Esophagus muscularis mucosa (tissue), 4 donors: Measurements from ENCODE around the gene SV2C. TPM values are rescaled to one million over a fixed set of nuclear protein-coding genes. Genes with fewer than 3 reads are reported as not detected.

Source experiments
- DNase-seq: peaks from one replicate; pipeline ENCODE4 v3.0.0-alpha.2; 2017; ENCODE audit errors: extremely low spot score
- H3K27ac ChIP-seq, 4 donors: fragments of 200-600 bp; sonication (generic); replicated peaks in 1 of 4; 1 replicate in 3 of 4; 2 replicates in 1 of 4; pipeline ENCODE4 v1.5.1; 2016 to 2019; ENCODE audit warnings: mild to moderate bottlenecking in 1 of 4
- H3K27me3 ChIP-seq, 4 donors: fragments of 200-600 bp; sonication (generic); one replicate each; pipeline versions ENCODE4 v1.5.1 to v1.6.0; 2016 to 2019
- H3K36me3 ChIP-seq, 4 donors: fragments of 200-600 bp; sonication (generic); one replicate each; pipeline ENCODE4 v1.5.1; 2016 to 2019
- H3K4me1 ChIP-seq, 4 donors: fragments of 200-600 bp; sonication (generic); one replicate each; pipeline ENCODE4 v1.5.1; 2016 to 2019
- H3K4me3 ChIP-seq, 4 donors: fragments of 200-600 bp; sonication (generic); 1 replicate in 2 of 4; 2 replicates in 2 of 4; pipeline ENCODE4 v1.5.1; 2016 to 2019; ENCODE audit warnings: mild to moderate bottlenecking in 4 of 4, moderate library complexity in 1 of 4
- H3K9me3 ChIP-seq, 4 donors: fragments of 200-600 bp; sonication (generic); 1 replicate in 3 of 4; 2 replicates in 1 of 4; pipeline ENCODE4 v1.5.1; 2016 to 2019
- EP300 ChIP-seq: sonication (generic); formaldehyde crosslinking; IDR thresholded peaks from one replicate; pipeline ENCODE4 v1.6.1; 2017; ENCODE audit warnings: antibody characterized with exemption
- POLR2A ChIP-seq: fragments of 450-650 bp; IDR thresholded peaks from one replicate; pipeline ENCODE4 v1.6.1; 2017; ENCODE audit warnings: antibody characterized with exemption, moderate library complexity, mild to moderate bottlenecking, low read depth
- POLR2AphosphoS5 ChIP-seq, 2 donors: sonication (generic); formaldehyde crosslinking; IDR thresholded peaks; one replicate each; pipeline ENCODE4 v1.6.1; 2017; ENCODE audit warnings: antibody characterized with exemption in 2 of 2
- WGBS: methylation state at CpG from one replicate; pipeline ENCODE4 v1.1.5; 2018; 5-methylcytosine and 5-hydroxymethylcytosine counted together
- intact Hi-C: fragments of 100-400 bp; cut with DNase I; formaldehyde crosslinking; loops from one replicate; pipeline ENCODE4 v1.15.1; 2023
- total RNA-seq, 4 donors: library from RNA; depleted of rRNA; stranded (reverse); fragments of >200 nt; gene quantifications; one replicate each; pipeline versions ENCODE4 v1.1.0 to v1.2.1, GENCODE V29; 2016
- TF ChIP-seq, protein P1 (sequence below), 3 experiments: fragments of 200-600 bp in 2 of 3; fragments of 450-650 bp in 1 of 3; sonication (generic) in 2 of 3; IDR thresholded peaks; one replicate each; pipeline ENCODE4 v1.5.1; 2017 to 2019; ENCODE audit warnings: antibody characterized with exemption in 3 of 3, mild to moderate bottlenecking in 2 of 3, moderate library complexity in 1 of 3

The SV2C gene
- total RNA-seq, 4 donors from 2014 or later = 0.23 to 0.99 (median 0.47) TPM

DNA sequence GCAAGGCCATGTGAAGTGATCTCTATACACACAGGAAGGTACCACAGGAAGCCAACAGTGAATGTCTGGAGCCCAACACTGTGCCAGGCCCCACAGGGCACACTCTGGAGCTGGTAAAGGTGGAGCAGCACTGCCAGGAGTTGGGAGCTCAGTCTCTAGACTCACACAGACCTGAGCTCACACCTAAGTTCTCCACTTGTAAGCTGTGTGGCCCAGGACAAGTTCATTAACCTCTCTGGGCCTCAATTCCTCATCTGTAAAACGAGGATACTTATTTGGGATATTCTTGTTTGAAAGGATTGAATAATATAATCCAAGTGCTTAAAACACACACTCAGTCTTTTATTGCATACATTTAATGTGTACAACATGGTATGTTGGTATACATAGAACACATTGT is 259.3 kb downstream of the SV2C start:
- TF ChIP-seq, protein P1, sequence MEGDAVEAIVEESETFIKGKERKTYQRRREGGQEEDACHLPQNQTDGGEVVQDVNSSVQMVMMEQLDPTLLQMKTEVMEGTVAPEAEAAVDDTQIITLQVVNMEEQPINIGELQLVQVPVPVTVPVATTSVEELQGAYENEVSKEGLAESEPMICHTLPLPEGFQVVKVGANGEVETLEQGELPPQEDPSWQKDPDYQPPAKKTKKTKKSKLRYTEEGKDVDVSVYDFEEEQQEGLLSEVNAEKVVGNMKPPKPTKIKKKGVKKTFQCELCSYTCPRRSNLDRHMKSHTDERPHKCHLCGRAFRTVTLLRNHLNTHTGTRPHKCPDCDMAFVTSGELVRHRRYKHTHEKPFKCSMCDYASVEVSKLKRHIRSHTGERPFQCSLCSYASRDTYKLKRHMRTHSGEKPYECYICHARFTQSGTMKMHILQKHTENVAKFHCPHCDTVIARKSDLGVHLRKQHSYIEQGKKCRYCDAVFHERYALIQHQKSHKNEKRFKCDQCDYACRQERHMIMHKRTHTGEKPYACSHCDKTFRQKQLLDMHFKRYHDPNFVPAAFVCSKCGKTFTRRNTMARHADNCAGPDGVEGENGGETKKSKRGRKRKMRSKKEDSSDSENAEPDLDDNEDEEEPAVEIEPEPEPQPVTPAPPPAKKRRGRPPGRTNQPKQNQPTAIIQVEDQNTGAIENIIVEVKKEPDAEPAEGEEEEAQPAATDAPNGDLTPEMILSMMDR (IDR thresholded peaks at IDR 0.05) = no peak
- TF ChIP-seq EP300 = no peak
- no peak for TF ChIP-seq POLR2AphosphoS5 (IDR thresholded peaks at IDR 0.05)
- no peak for TF ChIP-seq POLR2A
- intact Hi-C loops = no loop called here
- 75% methylated on average over 1 of the region's 1 CpG for WGBS
- Histone ChIP-seq H3K36me3 (no peaks in the 10 kb centered on the region), H3K27ac (no peak overlapping the region), H3K4me3 (no peak overlapping the region), H3K27me3 (no peaks in the 10 kb centered on the region), H3K9me3 (no peaks in the 10 kb centered on the region), H3K4me1 (peaks cover 0 to 6% (median 1%) of the 10 kb centered on the region in 4 donors)
- DNase-seq = no peak

DNA sequence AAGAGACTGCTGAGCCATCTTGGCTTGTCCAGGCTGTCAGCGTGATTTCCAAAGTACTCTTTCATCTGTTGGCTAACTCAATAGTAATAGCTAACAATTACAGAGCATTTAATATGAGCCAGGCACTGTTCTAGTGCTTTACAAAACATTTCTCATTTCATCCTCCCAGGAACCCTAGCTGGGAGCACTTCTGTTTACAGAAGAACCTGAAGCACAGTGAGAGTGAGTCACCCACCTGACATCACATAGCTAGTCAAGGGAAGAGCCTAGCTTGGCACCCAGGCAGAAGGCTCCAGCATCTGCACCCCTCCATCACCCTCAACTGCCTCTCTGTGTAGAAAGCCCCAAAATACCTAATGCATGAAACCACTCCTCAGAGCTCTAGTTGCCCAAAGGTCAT is 262.4 kb downstream of the SV2C start:
- Histone ChIP-seq H3K9me3 (no peaks in the 10 kb centered on the region), H3K36me3 (no peaks in the 10 kb centered on the region), H3K4me3 (no peak overlapping the region), H3K27me3 (no peaks in the 10 kb centered on the region), H3K4me1 (peaks cover 0 to 3% (median 0%) of the 10 kb centered on the region in 4 donors), H3K27ac (no peak overlapping the region)
- intact Hi-C loops = no loop called here
- WGBS = 91% methylated on average over 1 of the region's 1 CpG
- no peak for TF ChIP-seq POLR2A
- TF ChIP-seq, protein P1 (IDR thresholded peaks at IDR 0.05) = no peak
- no peak for TF ChIP-seq EP300
- no peak for TF ChIP-seq POLR2AphosphoS5 (IDR thresholded peaks at IDR 0.05)
- DNase-seq = no peak

DNA sequence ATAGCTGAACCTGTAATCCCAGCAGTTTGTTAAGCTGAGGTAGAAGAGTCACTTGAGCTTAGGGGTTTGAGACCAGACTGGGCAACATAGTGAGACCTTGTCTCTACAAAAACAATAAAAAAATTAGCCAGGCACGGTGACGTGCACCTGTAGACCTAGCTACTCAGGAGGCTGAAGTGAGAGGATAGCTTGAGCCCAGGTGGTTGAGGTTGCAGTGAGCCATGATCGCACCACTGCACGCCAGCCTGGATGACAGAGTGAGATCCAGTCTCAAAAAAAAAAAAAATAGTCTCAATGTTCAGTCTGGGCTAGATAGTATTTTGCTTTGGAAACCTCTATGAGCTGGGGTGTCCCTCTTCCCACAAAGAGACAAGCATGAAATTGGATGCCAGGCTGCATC is 268.0 kb downstream of the SV2C start:
- intact Hi-C loops = no loop called here
- Histone ChIP-seq H3K4me3 (no peak overlapping the region), H3K9me3 (no peaks in the 10 kb centered on the region), H3K27me3 (no peaks in the 10 kb centered on the region), H3K27ac (no peak overlapping the region), H3K4me1 (no peaks in the 10 kb centered on the region), H3K36me3 (no peaks in the 10 kb centered on the region)
- TF ChIP-seq EP300 = no peak
- no peak for TF ChIP-seq POLR2AphosphoS5 (IDR thresholded peaks at IDR 0.05)
- no peak for TF ChIP-seq POLR2A
- TF ChIP-seq, protein P1 (IDR thresholded peaks at IDR 0.05) = no peak
- 89% methylated on average over 4 of the region's 4 CpGs for WGBS
- DNase-seq = no peak

DNA sequence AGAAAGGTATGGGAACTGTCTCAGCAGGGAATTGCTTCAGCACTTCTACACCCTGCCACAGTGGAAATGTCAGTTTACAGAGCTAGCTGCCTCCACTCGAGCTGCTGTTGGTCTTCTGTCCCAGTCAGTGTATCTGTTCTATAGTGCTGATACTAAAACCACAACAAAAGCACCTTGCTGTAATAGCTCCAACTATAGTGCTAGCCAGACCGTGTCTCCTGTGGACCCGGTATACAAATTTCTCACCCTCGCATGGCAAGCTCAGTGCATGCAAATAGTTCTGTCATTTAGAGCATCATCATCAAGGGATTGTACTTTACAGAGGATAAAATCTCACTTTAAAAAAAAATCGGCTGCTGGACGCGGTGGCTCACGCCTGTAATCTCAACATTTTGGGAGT is 268.4 kb downstream of the SV2C start:
- TF ChIP-seq POLR2AphosphoS5 (IDR thresholded peaks at IDR 0.05) (no peak), EP300 (no peak), POLR2A (no peak)
- TF ChIP-seq, protein P1 (IDR thresholded peaks at IDR 0.05) = no peak
- 89% methylated on average over 8 of the region's 8 CpGs for WGBS
- intact Hi-C loops = no loop called here
- Histone ChIP-seq H3K27me3 (no peaks in the 10 kb centered on the region), H3K36me3 (no peaks in the 10 kb centered on the region), H3K27ac (no peak overlapping the region), H3K4me3 (no peak overlapping the region), H3K9me3 (no peaks in the 10 kb centered on the region), H3K4me1 (no peaks in the 10 kb centered on the region)
- no peak for DNase-seq

DNA sequence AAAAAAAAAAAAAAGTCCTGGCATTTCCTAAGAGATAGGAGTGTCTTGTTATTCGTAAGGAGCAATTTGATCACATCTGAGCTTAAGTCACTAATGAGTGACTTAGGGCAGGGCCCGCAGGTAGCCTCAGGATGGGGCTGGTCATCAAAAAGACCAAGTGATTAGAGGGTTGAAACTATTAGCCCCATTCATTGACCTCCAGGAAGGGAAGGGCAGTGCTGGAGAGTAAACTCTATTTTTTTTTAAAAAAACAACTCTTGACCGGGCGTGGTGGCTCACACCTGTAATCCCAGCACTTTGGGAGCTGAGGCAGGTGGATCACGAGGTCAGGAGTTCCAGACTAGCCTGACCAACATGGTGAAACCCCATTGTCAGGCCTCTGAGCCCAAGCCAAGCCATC is 273.7 kb downstream of the SV2C start:
- no peaks in the 10 kb centered on the region for H3K36me3 ChIP-seq
- H3K27me3 ChIP-seq = no peaks in the 10 kb centered on the region
- H3K4me1 ChIP-seq = no peaks in the 10 kb centered on the region
- no peak overlapping the region for H3K4me3 ChIP-seq
- DNase-seq = no peak
- TF ChIP-seq POLR2A = no peak
- TF ChIP-seq, protein P1 (IDR thresholded peaks at IDR 0.05) = no peak
- no peak for TF ChIP-seq EP300
- no peak for TF ChIP-seq POLR2AphosphoS5 (IDR thresholded peaks at IDR 0.05)
- H3K9me3 ChIP-seq = no peaks in the 10 kb centered on the region
- WGBS = 91% methylated on average over 5 of the region's 5 CpGs
- intact Hi-C loops = no loop called here
- H3K27ac ChIP-seq = no peak overlapping the region
